Measurements from ENCODE around the gene WBP2.
A peak's percentile ranks its signal among the peaks of the same experiment; 100 is the strongest.

- no peak for TF ChIP-seq GABPA (IDR thresholded peaks at IDR 0.05; ENCODE audit: low read depth)
- TF ChIP-seq EZH2 (IDR thresholded peaks at IDR 0.05; ENCODE audit: borderline replicate concordance, control insufficient read depth, low read depth, low read length): no peak
- no peak for TF ChIP-seq CHD2 (IDR thresholded peaks at IDR 0.05; ENCODE audit: borderline replicate concordance, low read depth, low read length)
- TF ChIP-seq CTCF (IDR thresholded peaks at IDR 0.05 in 2 of 3, conservative IDR thresholded peaks at IDR 0.05 in 1 of 3; ENCODE audit: control insufficient read depth in 2 of 3, extremely low read depth in 1 of 3, insufficient read depth in 1 of 3, low read depth in 3 of 3, low read length in 3 of 3): no peak
- TF ChIP-seq POLR2AphosphoS2 (IDR thresholded peaks at IDR 0.05; ENCODE audit: low read depth, low read length): no peak
- TF ChIP-seq FOXM1 (IDR thresholded peaks at IDR 0.05; ENCODE audit: low read depth, low read length): no peak
- no peak for TF ChIP-seq MXI1 (IDR thresholded peaks at IDR 0.05; ENCODE audit: low read depth, low read length)
- 0 out of 2 replicates have a peak, but pooled peaks have one; percentile 26 for TF ChIP-seq POLR2A (IDR thresholded peaks at IDR 0.05; ENCODE audit: low read depth, low read length)
- no peak for TF ChIP-seq BRCA1 (IDR thresholded peaks at IDR 0.05; ENCODE audit: low read depth, low read length)
- TF ChIP-seq HCFC1 (IDR thresholded peaks at IDR 0.05; ENCODE audit: low read length): no peak
These were observed 37.6 kb upstream of the WBP2 start for GRCh38 chr17:75892556-75893224.

Data from GM12878 (cell line).